ENCODE data around the gene PCYOX1L. TPM values are rescaled to one million over a fixed set of nuclear protein-coding genes. Genes with fewer than 3 reads are reported as not detected.

Gene PCYOX1L
- total RNA-seq, 1 experiment from 2014 or later = 7.0 TPM

GRCh38 chr5:149378241-149378820 lies 20.5 kb downstream of the PCYOX1L start:
- Histone ChIP-seq H3K9me3 (ENCODE audit: control insufficient read depth, insufficient read depth, low read depth, low read length) (no peaks in the 10 kb centered on the region), H3K4me3 (ENCODE audit: low read depth in 2 of 2, low read length in 2 of 2) (no peak overlapping the region), H3K4me1 (ENCODE audit: control insufficient read depth, insufficient read depth, low read length) (0 out of 2 replicates have a peak, but pooled peaks cover 3% of the 10 kb centered on the region), H3K36me3 (ENCODE audit: control insufficient read depth, insufficient read depth, low read length) (no peaks in the 10 kb centered on the region), H3K27me3 (ENCODE audit: control insufficient read depth, insufficient read depth, low read length) (no peaks in the 10 kb centered on the region), H3K27ac (ENCODE audit: low read length) (no peak overlapping the region)
- CTCF ChIA-PET = no interaction called here
- in situ Hi-C loops (cut with HindIII; ENCODE audit: low pct_unique_long_range_greater_than_20kb, low sequenced_read_pairs) = no loop called here
- no TSS peak for BruUV-seq (replicated peaks)
- intact Hi-C loops (cut with micrococcal nuclease; ENCODE audit: unreplicated experiment) = no loop called here
- no peak for ATAC-seq
- no peak for TF ChIP-seq TCF7L2 (IDR thresholded peaks at IDR 0.05; ENCODE audit: low read depth, low read length)
- TF ChIP-seq REST (IDR thresholded peaks at IDR 0.05; ENCODE audit: insufficient read depth in 1 of 2, low read depth in 2 of 2, low read length in 1 of 2) = no peak
- no peak for TF ChIP-seq CTCF (IDR thresholded peaks at IDR 0.05)
- TF ChIP-seq SIN3A (IDR thresholded peaks at IDR 0.05; ENCODE audit: borderline replicate concordance, insufficient read depth, low read depth, low read length) = no peak
- no peak for TF ChIP-seq POLR2AphosphoS5 (IDR thresholded peaks at IDR 0.05; ENCODE audit: low read depth, low read length)
- no peak for DNase-seq (ENCODE audit: low read depth, low spot score)
- POLR2A ChIA-PET = no interaction called here

DNA sequence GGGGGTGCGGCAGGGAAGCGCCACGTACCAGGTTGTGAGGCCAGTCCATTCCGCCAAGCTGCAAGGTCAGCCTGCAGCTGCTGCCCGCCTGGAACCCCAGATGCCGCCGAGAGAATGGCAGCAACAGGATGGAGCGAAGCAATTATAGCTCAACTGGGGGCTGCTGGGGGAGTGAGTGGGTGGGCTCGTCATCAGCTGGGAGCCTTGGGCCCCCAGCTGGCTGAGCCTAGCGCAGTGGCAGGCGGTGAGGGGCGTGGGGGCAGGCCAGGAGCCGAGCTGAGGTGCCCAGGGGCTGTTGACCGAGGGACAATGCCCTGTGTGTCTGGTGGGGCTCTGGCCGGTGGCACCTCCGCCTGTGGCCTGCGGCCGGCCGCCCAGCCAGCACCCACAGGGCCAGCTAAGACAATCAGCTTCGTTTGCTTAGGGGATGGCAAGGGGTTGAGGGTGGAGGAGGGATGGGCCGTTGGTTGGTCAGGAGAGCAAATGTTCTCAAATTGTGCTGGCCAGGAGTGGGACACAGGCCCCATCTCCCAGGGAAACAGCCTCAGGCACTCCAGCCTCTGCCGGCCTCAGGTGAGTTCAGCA lies 21.4 kb downstream of the PCYOX1L start, which contains the start of gene IL17B:
IL17B (minus strand) TSS at position 116 of the 585 bp plus-strand sequence; CDS start at position 49, 67 bp downstream.
- CTCF ChIA-PET = interaction anchor here (1.1 kb wide), 1 partner anchor 12 kb away, joined by 3 read pairs; no protein-coding TSS in a partner anchor
- DNase-seq (ENCODE audit: low read depth, low spot score) (no peak), ATAC-seq (no peak)
- 0 out of 2 replicates have a peak, but pooled peaks cover 3% of the 10 kb centered on the region for H3K4me1 ChIP-seq (ENCODE audit: control insufficient read depth, insufficient read depth, low read length)
- no TSS peak for BruUV-seq (replicated peaks)
- no peak within 1 kb of the TSS for H3K27ac ChIP-seq (ENCODE audit: low read length)
- no peaks in the 10 kb centered on the region for H3K36me3 ChIP-seq (ENCODE audit: control insufficient read depth, insufficient read depth, low read length)
- intact Hi-C loops (cut with micrococcal nuclease; ENCODE audit: unreplicated experiment) (no loop called here), in situ Hi-C loops (cut with HindIII; ENCODE audit: low pct_unique_long_range_greater_than_20kb, low sequenced_read_pairs) (no loop called here)
- POLR2A ChIA-PET = no interaction called here
- H3K9me3 ChIP-seq (ENCODE audit: control insufficient read depth, insufficient read depth, low read depth, low read length) = no peaks in the 10 kb centered on the region
- no peak within 1 kb of the TSS for H3K4me3 ChIP-seq (ENCODE audit: low read depth in 2 of 2, low read length in 2 of 2)
- TF ChIP-seq SIN3A (IDR thresholded peaks at IDR 0.05; ENCODE audit: borderline replicate concordance, insufficient read depth, low read depth, low read length) (no peak), CTCF (IDR thresholded peaks at IDR 0.05) (no peak), POLR2AphosphoS5 (IDR thresholded peaks at IDR 0.05; ENCODE audit: low read depth, low read length) (no peak), REST (IDR thresholded peaks at IDR 0.05; ENCODE audit: insufficient read depth in 1 of 2, low read depth in 2 of 2, low read length in 1 of 2) (no peak), TCF7L2 (IDR thresholded peaks at IDR 0.05; ENCODE audit: low read depth, low read length) (no peak)
- no peaks in the 10 kb centered on the region for H3K27me3 ChIP-seq (ENCODE audit: control insufficient read depth, insufficient read depth, low read length)
